ENCODE data around the gene PIP5K1B.

PIP5K1B gene

DNA sequence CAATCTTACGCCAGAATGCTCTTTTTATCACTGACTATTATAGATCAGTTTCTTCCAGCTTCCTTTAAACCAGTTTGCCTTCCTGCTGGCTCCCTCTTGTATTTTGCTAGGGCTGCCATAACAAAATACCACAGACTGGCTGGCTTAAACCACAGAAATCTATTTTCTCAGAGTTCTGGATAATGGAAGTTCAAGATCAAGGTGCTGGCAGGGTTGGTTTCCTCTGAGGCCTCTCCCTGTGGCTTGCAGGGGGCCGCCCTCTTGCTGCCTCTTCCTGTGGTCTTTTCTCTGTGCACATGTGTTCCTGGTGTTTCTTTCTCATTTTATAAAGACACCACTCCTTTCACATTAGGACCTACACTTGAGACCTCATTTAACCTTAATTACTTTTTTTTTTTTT, 323.7 kb downstream of the PIP5K1B start:
- ATAC-seq (ENCODE audit: insufficient read depth, low read depth) (peak; percentile 96), DNase-seq (peak; percentile 80)
- no peak for TF ChIP-seq EZH2 (IDR thresholded peaks at IDR 0.05; ENCODE audit: borderline replicate concordance, low read depth, low read length, severe bottlenecking)
- TF ChIP-seq, protein P1, sequence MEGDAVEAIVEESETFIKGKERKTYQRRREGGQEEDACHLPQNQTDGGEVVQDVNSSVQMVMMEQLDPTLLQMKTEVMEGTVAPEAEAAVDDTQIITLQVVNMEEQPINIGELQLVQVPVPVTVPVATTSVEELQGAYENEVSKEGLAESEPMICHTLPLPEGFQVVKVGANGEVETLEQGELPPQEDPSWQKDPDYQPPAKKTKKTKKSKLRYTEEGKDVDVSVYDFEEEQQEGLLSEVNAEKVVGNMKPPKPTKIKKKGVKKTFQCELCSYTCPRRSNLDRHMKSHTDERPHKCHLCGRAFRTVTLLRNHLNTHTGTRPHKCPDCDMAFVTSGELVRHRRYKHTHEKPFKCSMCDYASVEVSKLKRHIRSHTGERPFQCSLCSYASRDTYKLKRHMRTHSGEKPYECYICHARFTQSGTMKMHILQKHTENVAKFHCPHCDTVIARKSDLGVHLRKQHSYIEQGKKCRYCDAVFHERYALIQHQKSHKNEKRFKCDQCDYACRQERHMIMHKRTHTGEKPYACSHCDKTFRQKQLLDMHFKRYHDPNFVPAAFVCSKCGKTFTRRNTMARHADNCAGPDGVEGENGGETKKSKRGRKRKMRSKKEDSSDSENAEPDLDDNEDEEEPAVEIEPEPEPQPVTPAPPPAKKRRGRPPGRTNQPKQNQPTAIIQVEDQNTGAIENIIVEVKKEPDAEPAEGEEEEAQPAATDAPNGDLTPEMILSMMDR (IDR thresholded peaks at IDR 0.05; ENCODE audit: borderline replicate concordance, extremely low read depth, low read length, poor library complexity, severe bottlenecking), result no peak
- Histone ChIP-seq H3K4me3 (ENCODE audit: low read depth in 1 of 2, low read length in 2 of 2) (no peak overlapping the region), H3K27ac (ENCODE audit: low read length) (no peak overlapping the region), H4K20me1 (ENCODE audit: insufficient read depth, low read length) (no peaks in the 10 kb centered on the region), H3K9ac (ENCODE audit: low read depth, low read length) (no peak overlapping the region), H3K79me2 (ENCODE audit: insufficient read depth, low read length) (no peaks in the 10 kb centered on the region), H3K36me3 (ENCODE audit: insufficient read depth, low read length) (no peaks in the 10 kb centered on the region), H3K27me3 (ENCODE audit: insufficient read depth, low read length, poor library complexity) (no peaks in the 10 kb centered on the region), H3K9me3 (ENCODE audit: insufficient read depth, low read length, severe bottlenecking) (peaks cover 5% of the 10 kb centered on the region), H3K4me2 (ENCODE audit: insufficient read depth, low read length) (no peak overlapping the region), H2AFZ (ENCODE audit: low read depth, low read length) (no peak overlapping the region), H3K4me1 (ENCODE audit: insufficient read depth, low read length) (peaks cover 28% of the 10 kb centered on the region)

DNA sequence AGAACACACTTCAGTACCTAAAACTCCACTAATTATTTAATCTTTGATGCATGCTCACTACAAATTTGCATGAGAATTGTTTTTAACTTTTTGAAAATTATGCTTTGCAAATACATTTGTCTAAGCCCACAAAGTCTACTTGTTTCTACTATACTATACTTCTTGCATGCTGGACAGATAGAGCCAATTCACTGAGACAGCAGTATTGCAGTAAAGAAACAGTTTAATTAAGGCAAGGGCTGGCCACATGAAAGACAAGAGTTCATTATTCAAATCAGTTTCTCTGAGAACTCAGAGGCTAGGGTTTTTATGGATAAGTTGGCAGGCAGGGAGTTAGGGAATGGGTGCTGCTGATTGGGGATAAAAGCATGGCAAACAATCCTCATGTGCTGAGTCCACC, 324.5 kb downstream of the PIP5K1B start:
- H3K4me2 ChIP-seq (ENCODE audit: insufficient read depth, low read length), result no peak overlapping the region
- DNase-seq (no peak), ATAC-seq (ENCODE audit: insufficient read depth, low read depth) (no peak)
- H3K4me3 ChIP-seq (ENCODE audit: low read depth in 1 of 2, low read length in 2 of 2), result no peak overlapping the region
- no peaks in the 10 kb centered on the region for H3K36me3 ChIP-seq (ENCODE audit: insufficient read depth, low read length)
- H3K9ac ChIP-seq (ENCODE audit: low read depth, low read length), result no peak overlapping the region
- no peaks in the 10 kb centered on the region for H4K20me1 ChIP-seq (ENCODE audit: insufficient read depth, low read length)
- H2AFZ ChIP-seq (ENCODE audit: low read depth, low read length), result no peak overlapping the region
- H3K27me3 ChIP-seq (ENCODE audit: insufficient read depth, low read length, poor library complexity), result no peaks in the 10 kb centered on the region
- TF ChIP-seq, protein P1 (IDR thresholded peaks at IDR 0.05; ENCODE audit: borderline replicate concordance, extremely low read depth, low read length, poor library complexity, severe bottlenecking), result no peak
- no peak for TF ChIP-seq EZH2 (IDR thresholded peaks at IDR 0.05; ENCODE audit: borderline replicate concordance, low read depth, low read length, severe bottlenecking)
- H3K9me3 ChIP-seq (ENCODE audit: insufficient read depth, low read length, severe bottlenecking), result peaks cover 5% of the 10 kb centered on the region
- H3K79me2 ChIP-seq (ENCODE audit: insufficient read depth, low read length), result no peaks in the 10 kb centered on the region
- peaks cover 28% of the 10 kb centered on the region for H3K4me1 ChIP-seq (ENCODE audit: insufficient read depth, low read length)
- H3K27ac ChIP-seq (ENCODE audit: low read length), result no peak overlapping the region

DNA sequence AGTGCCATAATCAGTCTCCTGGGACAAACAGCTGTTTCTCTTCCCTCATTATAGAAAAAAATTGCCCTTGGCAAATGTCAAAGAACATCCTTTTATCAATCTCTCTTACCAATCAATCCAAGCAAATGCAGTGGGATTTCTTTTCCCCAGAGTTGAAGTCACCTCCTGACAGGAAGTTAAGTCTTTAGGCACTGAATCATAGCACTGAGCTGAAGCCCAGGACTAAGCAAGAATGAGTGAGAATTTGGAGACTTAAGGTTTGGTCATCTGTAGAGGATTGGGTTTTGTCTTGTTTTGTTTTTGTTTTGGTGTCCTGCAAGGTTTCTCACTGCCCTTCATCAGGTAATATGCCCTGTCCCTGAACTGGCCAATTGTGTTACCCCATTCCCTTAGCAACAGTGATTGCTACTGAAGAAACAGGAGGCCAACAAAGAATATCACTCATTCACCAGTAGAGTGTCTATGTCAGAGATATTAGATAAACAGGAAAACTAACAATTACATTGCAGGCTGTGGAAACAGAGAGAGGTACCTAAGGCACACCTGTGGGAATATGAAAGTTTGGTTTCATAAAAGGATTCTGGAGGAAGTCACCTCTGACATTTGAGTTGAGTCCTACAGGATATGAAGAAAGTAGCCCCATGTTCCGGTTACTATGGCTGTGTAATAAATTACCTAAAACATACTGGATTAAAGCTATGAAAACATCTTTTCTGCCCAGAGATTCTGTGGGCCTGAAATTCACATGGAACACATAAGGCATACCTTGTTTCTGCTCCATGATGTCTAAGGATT, 326.0 kb downstream of the PIP5K1B start:
- H3K4me3 ChIP-seq (ENCODE audit: low read depth in 1 of 2, low read length in 2 of 2), result no peak overlapping the region
- peaks cover 32% of the 10 kb centered on the region for H3K4me1 ChIP-seq (ENCODE audit: insufficient read depth, low read length)
- peaks cover 5% of the 10 kb centered on the region; the same call in 1 of the 2 replicates for H3K79me2 ChIP-seq (ENCODE audit: insufficient read depth, low read length)
- H3K36me3 ChIP-seq (ENCODE audit: insufficient read depth, low read length), result no peaks in the 10 kb centered on the region
- H3K4me2 ChIP-seq (ENCODE audit: insufficient read depth, low read length), result no peak overlapping the region
- H4K20me1 ChIP-seq (ENCODE audit: insufficient read depth, low read length), result no peaks in the 10 kb centered on the region
- DNase-seq (no peak), ATAC-seq (ENCODE audit: insufficient read depth, low read depth) (no peak)
- H3K9me3 ChIP-seq (ENCODE audit: insufficient read depth, low read length, severe bottlenecking), result peaks cover 5% of the 10 kb centered on the region
- no peak overlapping the region for H2AFZ ChIP-seq (ENCODE audit: low read depth, low read length)
- H3K27me3 ChIP-seq (ENCODE audit: insufficient read depth, low read length, poor library complexity), result no peaks in the 10 kb centered on the region
- no peak overlapping the region for H3K9ac ChIP-seq (ENCODE audit: low read depth, low read length)
- no peak overlapping the region for H3K27ac ChIP-seq (ENCODE audit: low read length)
- TF ChIP-seq, protein P1 (IDR thresholded peaks at IDR 0.05; ENCODE audit: borderline replicate concordance, extremely low read depth, low read length, poor library complexity, severe bottlenecking), result no peak
- TF ChIP-seq EZH2 (IDR thresholded peaks at IDR 0.05; ENCODE audit: borderline replicate concordance, low read depth, low read length, severe bottlenecking), result no peak
